ENCODE measurements around the gene RESP18. TPM values are rescaled to one million over a fixed set of nuclear protein-coding genes. Genes with fewer than 3 reads are reported as not detected.

Gene RESP18
- total RNA-seq = not detected in 2 replicates

DNA sequence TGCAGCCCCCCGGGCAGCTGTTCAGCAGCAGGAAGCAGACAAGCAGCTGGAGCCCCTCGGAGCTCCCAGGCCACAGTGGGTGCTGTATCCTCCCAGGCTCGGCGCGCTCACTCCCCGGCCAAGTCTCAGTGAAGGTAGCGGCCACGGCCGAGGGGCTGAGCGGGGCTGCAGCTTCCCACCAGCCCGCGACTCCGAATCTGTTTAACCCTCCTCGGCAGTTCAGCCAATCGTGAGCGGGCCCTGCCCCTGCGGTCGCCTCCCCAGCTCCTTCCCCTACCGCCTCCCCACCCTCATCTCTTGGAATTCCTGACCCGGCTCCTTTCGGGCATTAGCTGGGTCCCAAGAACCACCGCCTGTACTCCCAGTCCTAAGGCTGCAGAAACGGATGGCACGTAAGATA is at the start of gene RESP18:
TSS of gene RESP18 (minus strand) at position 203 of the 400 bp plus-strand sequence.
- H3K4me3 ChIP-seq (ENCODE audit: low read depth, low read length) = no peak within 1 kb of the TSS
- DNase-seq (ENCODE audit: low read depth) = no peak
- TF ChIP-seq, protein P1, sequence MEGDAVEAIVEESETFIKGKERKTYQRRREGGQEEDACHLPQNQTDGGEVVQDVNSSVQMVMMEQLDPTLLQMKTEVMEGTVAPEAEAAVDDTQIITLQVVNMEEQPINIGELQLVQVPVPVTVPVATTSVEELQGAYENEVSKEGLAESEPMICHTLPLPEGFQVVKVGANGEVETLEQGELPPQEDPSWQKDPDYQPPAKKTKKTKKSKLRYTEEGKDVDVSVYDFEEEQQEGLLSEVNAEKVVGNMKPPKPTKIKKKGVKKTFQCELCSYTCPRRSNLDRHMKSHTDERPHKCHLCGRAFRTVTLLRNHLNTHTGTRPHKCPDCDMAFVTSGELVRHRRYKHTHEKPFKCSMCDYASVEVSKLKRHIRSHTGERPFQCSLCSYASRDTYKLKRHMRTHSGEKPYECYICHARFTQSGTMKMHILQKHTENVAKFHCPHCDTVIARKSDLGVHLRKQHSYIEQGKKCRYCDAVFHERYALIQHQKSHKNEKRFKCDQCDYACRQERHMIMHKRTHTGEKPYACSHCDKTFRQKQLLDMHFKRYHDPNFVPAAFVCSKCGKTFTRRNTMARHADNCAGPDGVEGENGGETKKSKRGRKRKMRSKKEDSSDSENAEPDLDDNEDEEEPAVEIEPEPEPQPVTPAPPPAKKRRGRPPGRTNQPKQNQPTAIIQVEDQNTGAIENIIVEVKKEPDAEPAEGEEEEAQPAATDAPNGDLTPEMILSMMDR (conservative IDR thresholded peaks at IDR 0.05; ENCODE audit: low read depth, low read length) = no peak

DNA sequence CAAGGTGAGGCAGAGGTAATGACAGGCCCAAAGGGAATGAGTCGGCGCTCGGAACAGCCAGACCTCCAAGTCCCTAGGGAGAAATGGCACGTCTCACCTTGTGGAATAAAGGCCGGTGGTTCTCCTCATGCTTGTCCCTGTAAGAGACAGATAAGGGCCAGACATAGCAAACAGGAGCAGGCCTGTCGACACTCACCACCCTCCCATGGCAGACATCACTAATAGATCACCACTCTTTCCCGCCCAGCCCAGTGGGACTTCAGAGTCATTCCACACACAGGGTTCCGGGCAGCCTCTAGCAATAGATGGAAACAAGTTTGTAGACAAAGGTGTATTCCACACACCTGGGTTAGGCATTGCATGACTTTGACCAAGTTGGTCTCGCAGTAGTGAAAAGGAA is 48.9 kb upstream of the RESP18 start:
- TF ChIP-seq, protein P1 (conservative IDR thresholded peaks at IDR 0.05; ENCODE audit: low read depth, low read length) = no peak
- DNase-seq (ENCODE audit: low read depth) = no peak
- no peak overlapping the region for H3K4me3 ChIP-seq (ENCODE audit: low read depth, low read length)

DNA sequence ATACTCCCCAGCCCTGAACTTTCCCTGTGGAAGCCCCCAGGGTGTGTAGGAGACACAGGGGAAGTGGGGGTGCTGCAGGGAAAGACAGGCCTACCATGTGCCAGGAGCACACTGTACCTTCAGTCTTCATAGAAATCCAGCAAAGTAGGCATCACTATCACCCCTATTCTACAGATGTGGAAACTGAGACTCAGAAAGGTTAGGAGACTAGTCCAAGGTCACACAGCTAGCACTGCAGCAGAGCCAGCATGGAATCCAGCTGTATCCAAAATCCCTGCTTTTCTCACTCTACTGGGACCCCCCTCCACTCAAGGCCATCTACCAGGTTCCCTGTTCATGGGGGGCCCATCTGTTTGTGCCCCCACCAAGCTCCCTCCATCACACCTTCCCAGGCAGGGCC is 48.4 kb upstream of the RESP18 start:
- no peak for DNase-seq (ENCODE audit: low read depth)
- TF ChIP-seq, protein P1 (conservative IDR thresholded peaks at IDR 0.05; ENCODE audit: low read depth, low read length) = no peak
- H3K4me3 ChIP-seq (ENCODE audit: low read depth, low read length) = no peak overlapping the region

DNA sequence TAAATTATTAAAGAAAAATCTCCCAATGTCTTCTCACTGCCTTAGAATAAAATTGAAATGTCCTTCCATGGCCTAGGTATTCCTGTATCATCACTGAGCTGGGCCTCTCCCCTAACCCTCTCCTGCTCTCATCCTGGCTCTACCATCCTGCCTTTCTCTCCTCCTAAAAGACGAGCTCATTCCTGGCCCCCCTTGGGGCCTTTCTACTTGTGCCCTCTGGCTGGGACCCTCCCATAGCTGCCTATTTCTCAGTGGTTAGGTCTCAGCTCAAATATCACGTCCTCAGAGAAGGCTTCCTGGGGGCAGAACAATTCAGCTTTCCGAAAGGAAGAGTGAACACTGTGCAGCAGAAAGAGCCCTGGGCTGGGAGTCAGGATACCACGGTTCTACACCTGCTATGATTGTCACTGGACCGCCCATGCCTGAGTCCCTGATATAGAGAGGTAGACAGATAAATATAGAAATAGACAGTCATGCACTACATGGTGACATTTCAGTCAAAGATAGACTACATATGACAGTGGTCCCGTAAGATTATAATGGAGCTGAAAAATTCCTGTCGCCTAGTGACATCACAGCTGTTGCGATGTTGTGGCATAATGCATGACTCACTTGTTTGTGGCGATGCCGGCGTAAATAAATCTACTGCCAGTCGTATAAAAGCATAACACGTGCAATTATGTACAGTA is 45.8 kb upstream of the RESP18 start:
- TF ChIP-seq, protein P1 (conservative IDR thresholded peaks at IDR 0.05; ENCODE audit: low read depth, low read length) = no peak
- no peak for DNase-seq (ENCODE audit: low read depth)
- H3K4me3 ChIP-seq (ENCODE audit: low read depth, low read length) = no peak overlapping the region

DNA sequence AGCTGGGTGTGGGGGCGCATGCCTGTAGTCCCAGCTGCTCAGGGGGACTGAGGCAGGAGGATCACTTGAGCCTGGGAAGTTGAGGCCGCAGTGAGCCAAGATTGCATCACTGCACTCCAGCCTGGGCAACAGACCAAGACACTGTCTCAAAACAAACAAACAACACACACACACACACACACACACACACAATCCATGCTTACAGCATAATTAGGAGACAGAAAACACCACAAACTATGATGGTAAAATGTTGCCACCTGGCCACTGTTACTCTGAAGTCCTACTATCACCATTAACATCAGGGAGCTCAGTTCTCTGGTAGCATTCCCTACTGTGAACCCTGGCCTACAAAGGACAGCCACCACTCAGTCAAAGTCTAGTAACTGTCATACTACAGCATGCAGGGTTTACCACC is 36.9 kb upstream of the RESP18 start:
- TF ChIP-seq, protein P1 (conservative IDR thresholded peaks at IDR 0.05; ENCODE audit: low read depth, low read length) = no peak
- H3K4me3 ChIP-seq (ENCODE audit: low read depth, low read length) = no peak overlapping the region
- peak; percentile 19 for DNase-seq (ENCODE audit: low read depth)

DNA sequence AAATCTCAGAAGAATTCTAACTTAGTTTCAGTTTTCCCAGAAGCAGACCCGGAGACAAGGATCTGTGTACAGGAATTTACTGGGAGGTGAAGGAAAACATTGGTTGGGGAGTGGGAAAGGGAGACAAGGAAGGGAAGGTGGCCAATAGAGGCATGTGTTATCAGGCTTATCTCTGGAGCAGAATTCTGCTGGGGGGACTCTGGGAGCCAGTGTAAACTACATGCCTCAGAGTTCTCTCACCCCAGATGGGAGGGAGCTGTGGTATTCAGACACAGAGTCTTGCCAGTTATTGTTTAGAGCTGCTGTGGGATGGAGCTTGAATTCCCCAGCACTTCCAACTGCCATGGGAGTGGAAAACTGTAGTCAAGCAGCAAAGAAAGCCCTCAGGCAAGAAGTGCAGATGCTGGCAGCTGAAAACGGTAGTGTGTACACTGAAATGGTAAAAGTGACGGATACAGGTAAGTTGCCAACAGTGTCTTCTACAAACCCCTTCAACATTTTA is 36.2 kb upstream of the RESP18 start:
- TF ChIP-seq, protein P1 (conservative IDR thresholded peaks at IDR 0.05; ENCODE audit: low read depth, low read length) = no peak
- DNase-seq (ENCODE audit: low read depth) = no peak
- H3K4me3 ChIP-seq (ENCODE audit: low read depth, low read length) = no peak overlapping the region

Data from epithelial cell of proximal tubule (primary cell).